GM12878 (cell line): ENCODE measurements around the gene CD69. TPM values are rescaled to one million over a fixed set of nuclear protein-coding genes. Genes with fewer than 3 reads are reported as not detected.

Experiments
- ATAC-seq: fragments of 200-7000 bp; cut with Tn5 transposase; 3 replicates; pipeline ENCODE4 v1.9.1; 2020; ENCODE audit warnings: mild to moderate bottlenecking, moderate library complexity
- BruUV-seq: library from RNA; stranded (reverse); fragments of 400-500 nt; replicated peaks from 2 replicates; lab custom pipeline; 2021; lab: Mats Ljungman, UMichigan
- CTCF ChIA-PET: fragments of 300-600 bp; sonication (Branson Sonifier 250); formaldehyde crosslinking; extraction: SDS; loops from one replicate; lab custom pipeline; 2021; ENCODE audit warnings: inconsistent platforms; lab: Yijun Ruan, JAX
- POLR2A ChIA-PET: fragments of 350-600 bp; formaldehyde crosslinking; extraction: SDS; loops from one replicate; lab custom pipeline; 2021; ENCODE audit warnings: inconsistent platforms; lab: Charles Lee
- RAD21 ChIA-PET: fragments of 300-600 bp; sonication (Branson Sonifier 250); formaldehyde crosslinking; loops from one replicate; lab custom pipeline; 2023; ENCODE audit warnings: antibody characterized with exemption; ENCODE audit not compliant: unreplicated experiment; lab: Charles Lee
- SMC1A ChIA-PET: fragments of 300-600 bp; sonication (Branson Sonifier 250); formaldehyde crosslinking; loops from one replicate; lab custom pipeline; 2023; ENCODE audit not compliant: unreplicated experiment, uncharacterized antibody; lab: Charles Lee
- DNase-seq: peaks from one replicate; pipeline ENCODE4 v3.0.0-alpha.2; 2011; ENCODE audit warnings: low read depth, low spot score
- FAIRE-seq: peaks from 3 replicates; lab custom pipeline; 2011; peaks lifted over from hg19 to GRCh38; lab: Jason Lieb, UNC
- H2AFZ ChIP-seq: 2 replicates; pipeline ENCODE4 v1.6.0; 2011; ENCODE audit warnings: low read depth, low read length, control low read depth; ENCODE audit not compliant: control insufficient read depth
- H3K27ac ChIP-seq: 2 replicates; pipeline ENCODE4 v1.5.1; 2011; ENCODE audit warnings: control low read depth; ENCODE audit not compliant: control insufficient read depth, insufficient read depth
- H3K27me3 ChIP-seq, 2 experiments: replicated peaks in 1 of 2; 2 replicates each; pipeline versions ENCODE4 v1.6.0 to v1.6.1; 2011; ENCODE audit warnings: low read length in 1 of 2; ENCODE audit not compliant: control insufficient read depth in 2 of 2, insufficient read depth in 2 of 2
- H3K36me3 ChIP-seq, 2 experiments: 2 replicates each; pipeline ENCODE4 v1.5.1; 2011; ENCODE audit warnings: low read length in 1 of 2; ENCODE audit not compliant: control insufficient read depth in 2 of 2, insufficient read depth in 2 of 2
- H3K4me1 ChIP-seq: 2 replicates; pipeline ENCODE4 v1.6.1; 2011; ENCODE audit warnings: mild to moderate bottlenecking, low read length, moderate library complexity, mixed read lengths; ENCODE audit not compliant: control insufficient read depth, insufficient read depth
- H3K4me2 ChIP-seq: 2 replicates; pipeline ENCODE4 v1.6.0; 2011; ENCODE audit warnings: control low read depth; ENCODE audit not compliant: control insufficient read depth, insufficient read depth
- H3K4me3 ChIP-seq: fragments of 200-600 bp; sonication (generic); 2 replicates; pipeline ENCODE4 v1.5.1; 2016
- H3K79me2 ChIP-seq: 2 replicates; pipeline ENCODE4 v1.6.0; 2011; ENCODE audit warnings: low read length; ENCODE audit not compliant: control insufficient read depth, insufficient read depth
- H3K9ac ChIP-seq: 2 replicates; pipeline ENCODE4 v1.8.0; 2011; ENCODE audit warnings: low read length, control low read depth, mixed read lengths; ENCODE audit not compliant: control insufficient read depth, insufficient read depth
- H3K9me3 ChIP-seq: replicated peaks from 3 replicates; pipeline ENCODE4 v1.5.1; 2011; ENCODE audit warnings: mild to moderate bottlenecking, low read length; ENCODE audit not compliant: control insufficient read depth, insufficient read depth
- H4K20me1 ChIP-seq: 2 replicates; pipeline ENCODE4 v1.6.0; 2011; ENCODE audit not compliant: control insufficient read depth, insufficient read depth
- IKZF2 ChIP-seq, 2 experiments: fragments of 450-650 bp; IDR thresholded peaks; 2 replicates each; pipeline ENCODE4 v1.6.1; 2017; ENCODE audit warnings: mild to moderate bottlenecking in 2 of 2, moderate library complexity in 2 of 2
- MXI1 ChIP-seq: fragments of 150-350 bp; IDR thresholded peaks from 2 replicates; pipeline ENCODE4 v1.6.1; 2011; ENCODE audit warnings: low read depth, mild to moderate bottlenecking, inconsistent platforms, low read length, improper control_type of control experiment
- WGBS: methylation state at CpG from one replicate; pipeline ENCODE4 v1.1.6; 2016; ENCODE audit warnings: low lambda C conversion rate; ENCODE audit not compliant: insufficient replicate concordance, insufficient coverage; ENCODE audit errors: missing lambda C conversion rate; 5-methylcytosine and 5-hydroxymethylcytosine counted together
- in situ Hi-C: fragments of 300-500 bp; cut with MboI; formaldehyde crosslinking; loops from 9 replicates; pipeline ENCODE4 v1.14.3; 2018; ENCODE audit warnings: mixed read lengths
- intact Hi-C: fragments of 100-400 bp; cut with micrococcal nuclease; formaldehyde crosslinking; loops from one replicate; pipeline ENCODE4 v1.14.2; 2022; ENCODE audit not compliant: unreplicated experiment
- polyA plus RNA-seq, 11 experiments: library from polyadenylated mRNA; depleted of rRNA in 4 of 11; unstranded in 6 of 11; stranded (reverse) in 5 of 11; fragments of >200 nt; fragmentation: Nextera tagmentation in 4 of 11; fragmentation: Illumina TruSeq in 1 of 11; extraction: Ambion mirVana in 4 of 11; extraction: Trizol in 1 of 11; gene quantifications; 1 replicate in 1 of 11; 2 replicates in 10 of 11; pipeline versions ENCODE4 v1.2.1 to v1.2.3, GENCODE V29; 2011 to 2016; ENCODE audit warnings: inconsistent platforms in 2 of 11, missing spikeins in 2 of 11, low read depth in 1 of 11
- total RNA-seq, 4 experiments: library from RNA; depleted of rRNA in 3 of 4; stranded (reverse); fragments of >200 nt in 3 of 4; fragmentation: Illumina TruSeq in 1 of 4; extraction: Trizol in 1 of 4; gene quantifications; 2 replicates each; pipeline versions ENCODE4 v1.2.1 to v1.2.3, GENCODE V29; 2013 to 2021
- TF ChIP-seq, protein P1 (sequence below): IDR thresholded peaks from 2 replicates; pipeline ENCODE4 v1.6.1; 2011; ENCODE audit warnings: low read depth, low read length, improper control_type of control experiment, borderline replicate concordance
- TF ChIP-seq, protein P2 (sequence below): fragments of 450-650 bp; IDR thresholded peaks from 2 replicates; pipeline ENCODE4 v1.6.1; 2017; ENCODE audit warnings: borderline replicate concordance

Gene CD69
- total and polyA plus RNA-seq, 10 of the 15 experiments (the other 5 are each of a cell fraction or from before 2014, with no cell fraction given), result 7.3 to 156 (median 15.0) TPM

DNA sequence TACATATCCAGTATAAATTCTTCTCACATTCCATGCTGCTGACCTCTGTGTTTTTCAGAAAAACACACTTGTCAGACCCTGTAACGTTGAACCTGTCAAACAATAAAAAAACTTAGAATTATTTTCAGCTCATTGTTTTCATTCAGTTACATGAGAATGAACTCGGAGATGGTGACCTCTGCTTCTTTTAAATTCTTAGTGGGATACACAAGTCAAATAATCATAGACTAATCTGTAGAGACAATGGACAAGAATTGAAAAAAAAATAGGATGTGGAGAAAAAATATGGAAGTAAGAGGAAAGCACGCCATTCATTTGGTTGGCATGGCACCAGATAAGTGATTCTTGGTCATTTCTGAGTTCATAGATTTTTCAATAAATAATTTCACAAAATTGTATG, 7.2 kb downstream of the CD69 start:
- SMC1A ChIA-PET, result interaction anchor here (4.9 to 22.8 kb wide), 3 partner anchors 8 to 45 kb away, joined by 58 to 814 read pairs (median 71); partner anchors contain the start of gene CD69
- ATAC-seq, result no peak
- H3K79me2 ChIP-seq, result peaks cover 21% of the 10 kb centered on the region
- H2AFZ ChIP-seq, result no peak overlapping the region
- in situ Hi-C loops (loop anchor here (5.0 kb wide), 1 partner anchor 44 kb away; no protein-coding TSS in a partner anchor), intact Hi-C loops (loop anchor here (5.0 kb wide), 1 partner anchor 114 kb away; the partner anchor contains the start of gene CLEC2B)
- no peaks in the 10 kb centered on the region for H3K4me1 ChIP-seq
- CTCF ChIA-PET, result interaction anchor here (1.5 to 19.3 kb wide), 5 partner anchors 7 to 103 kb away, joined by 4 to 835 read pairs (median 67); partner anchors contain the start of gene CD69
- no peak overlapping the region for H3K4me2 ChIP-seq
- no peaks in the 10 kb centered on the region for H3K9me3 ChIP-seq
- H3K4me3 ChIP-seq, result no peak overlapping the region
- peaks cover 0 to 14% of the 10 kb centered on the region in 2 experiments; a peak in 3 of 4 replicates for H3K36me3 ChIP-seq
- 81% methylated on average over 3 of the region's 3 CpGs for WGBS
- no peak overlapping the region for H3K9ac ChIP-seq
- BruUV-seq, result no TSS peak
- H4K20me1 ChIP-seq, result no peaks in the 10 kb centered on the region
- POLR2A ChIA-PET, result interaction anchor here (1.3 to 1.7 kb wide), 2 partner anchors 9 to 44 kb away, joined by 3 to 7 read pairs; no protein-coding TSS in a partner anchor
- FAIRE-seq, result no peak
- no peak overlapping the region for H3K27ac ChIP-seq
- H3K27me3 ChIP-seq, result no peaks in the 10 kb centered on the region
- RAD21 ChIA-PET, result interaction anchor here (13.2 to 17.5 kb wide), 2 partner anchors 17 to 44 kb away, joined by 134 to 577 read pairs; no protein-coding TSS in a partner anchor
- no peak for DNase-seq
- TF ChIP-seq, protein P1, sequence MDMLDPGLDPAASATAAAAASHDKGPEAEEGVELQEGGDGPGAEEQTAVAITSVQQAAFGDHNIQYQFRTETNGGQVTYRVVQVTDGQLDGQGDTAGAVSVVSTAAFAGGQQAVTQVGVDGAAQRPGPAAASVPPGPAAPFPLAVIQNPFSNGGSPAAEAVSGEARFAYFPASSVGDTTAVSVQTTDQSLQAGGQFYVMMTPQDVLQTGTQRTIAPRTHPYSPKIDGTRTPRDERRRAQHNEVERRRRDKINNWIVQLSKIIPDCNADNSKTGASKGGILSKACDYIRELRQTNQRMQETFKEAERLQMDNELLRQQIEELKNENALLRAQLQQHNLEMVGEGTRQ, result no peak
- TF ChIP-seq IKZF2 (IDR thresholded peaks at IDR 0.05), result 0 out of 4 replicates have a peak, but pooled peaks of 1 of the 2 experiments have one; percentile 9
- TF ChIP-seq, protein P2, sequence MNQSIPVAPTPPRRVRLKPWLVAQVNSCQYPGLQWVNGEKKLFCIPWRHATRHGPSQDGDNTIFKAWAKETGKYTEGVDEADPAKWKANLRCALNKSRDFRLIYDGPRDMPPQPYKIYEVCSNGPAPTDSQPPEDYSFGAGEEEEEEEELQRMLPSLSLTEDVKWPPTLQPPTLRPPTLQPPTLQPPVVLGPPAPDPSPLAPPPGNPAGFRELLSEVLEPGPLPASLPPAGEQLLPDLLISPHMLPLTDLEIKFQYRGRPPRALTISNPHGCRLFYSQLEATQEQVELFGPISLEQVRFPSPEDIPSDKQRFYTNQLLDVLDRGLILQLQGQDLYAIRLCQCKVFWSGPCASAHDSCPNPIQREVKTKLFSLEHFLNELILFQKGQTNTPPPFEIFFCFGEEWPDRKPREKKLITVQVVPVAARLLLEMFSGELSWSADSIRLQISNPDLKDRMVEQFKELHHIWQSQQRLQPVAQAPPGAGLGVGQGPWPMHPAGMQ, result no peak
- no peak for TF ChIP-seq MXI1
